Renal cortical epithelial cell (primary cell): ENCODE measurements around the gene GPSM3. TPM values are rescaled to one million over a fixed set of nuclear protein-coding genes. Genes with fewer than 3 reads are reported as not detected.
A peak's percentile ranks its signal among the peaks of the same experiment; 100 is the strongest.
"Not testable (repeated sequence)": the region's sequence is repeated elsewhere in the genome, so short reads cannot be mapped to it uniquely, and the experiment has no call there.

ENCODE experiments used
- DNase-seq: peaks from one replicate; pipeline ENCODE4 v3.0.0-alpha.2; 2011; ENCODE audit warnings: low read depth
- total RNA-seq: library from RNA; depleted of rRNA; stranded (reverse); fragments of >200 nt; gene quantifications from 2 replicates; pipeline ENCODE4 v1.2.3, GENCODE V29; 2014

GPSM3 gene
- total RNA-seq, 1 donor from 2014 or later = 0.40 TPM

- no peak for DNase-seq
Measured at GRCh38 chr6:32202186-32202585, 9.7 kb upstream of the GPSM3 start.

- DNase-seq = no peak
Measured at GRCh38 chr6:32200711-32201475, 8.4 kb upstream of the GPSM3 start.

GRCh38 chr6:32198866-32199265 is 6.4 kb upstream of the GPSM3 start:
- no peak for DNase-seq

- no peak for DNase-seq
Measured at GRCh38 chr6:32198345-32198696, 5.9 kb upstream of the GPSM3 start.

- DNase-seq = no peak
Measured at GRCh38 chr6:32196682-32197616, 4.5 kb upstream of the GPSM3 start.

GRCh38 chr6:32195902-32196681 is 3.6 kb upstream of the GPSM3 start:
- DNase-seq = peak; percentile 51

GRCh38 chr6:32195652-32195901 is 3.1 kb upstream of the GPSM3 start:
- peak; percentile 97 for DNase-seq

- DNase-seq = peak; percentile 48
Measured at GRCh38 chr6:32194825-32195651, 2.6 kb upstream of the GPSM3 start.

GRCh38 chr6:32194388-32194787 is 1.9 kb upstream of the GPSM3 start:
- DNase-seq = no peak

- DNase-seq = not testable (repeated sequence)
Measured at GRCh38 chr6:32193096-32193495, 653 bp upstream of the GPSM3 start.

- DNase-seq = no peak
Measured at GRCh38 chr6:32191696-32192607, 491 bp downstream of the GPSM3 start.

GRCh38 chr6:32190911-32191677 is 1.3 kb downstream of the GPSM3 start:
- no peak for DNase-seq

GRCh38 chr6:32190054-32190851 is 2.2 kb downstream of the GPSM3 start, which contains the start of gene PBX2:
Gene PBX2, minus strand, starts transcription at chr6:32190202. Its CDS starts 287 bp downstream, at chr6:32189915.
- peak; percentile 81 for DNase-seq

GRCh38 chr6:32189742-32190053 is 2.7 kb downstream of the GPSM3 start:
- DNase-seq = no peak

- no peak for DNase-seq
Measured at GRCh38 chr6:32189069-32189741, 3.2 kb downstream of the GPSM3 start.

GRCh38 chr6:32188381-32189068 is 3.9 kb downstream of the GPSM3 start:
- DNase-seq = no peak

- not testable (repeated sequence) for DNase-seq
Measured at GRCh38 chr6:32187725-32188380, 4.6 kb downstream of the GPSM3 start.
